Stimulated activated CD8-positive, alpha-beta memory T cell treated with anti-CD3 and anti-CD28 coated beads, Interleukin-15, amount 100 ng/mL, for 48 hours (primary cell): Measurements from ENCODE around the gene FEZF1.

Source experiments
- DNase-seq, 2 donors: peaks; one replicate each; pipeline ENCODE4 v3.0.0-alpha.2; 2020; ENCODE audit warnings: low read depth in 2 of 2

Gene FEZF1

DNA sequence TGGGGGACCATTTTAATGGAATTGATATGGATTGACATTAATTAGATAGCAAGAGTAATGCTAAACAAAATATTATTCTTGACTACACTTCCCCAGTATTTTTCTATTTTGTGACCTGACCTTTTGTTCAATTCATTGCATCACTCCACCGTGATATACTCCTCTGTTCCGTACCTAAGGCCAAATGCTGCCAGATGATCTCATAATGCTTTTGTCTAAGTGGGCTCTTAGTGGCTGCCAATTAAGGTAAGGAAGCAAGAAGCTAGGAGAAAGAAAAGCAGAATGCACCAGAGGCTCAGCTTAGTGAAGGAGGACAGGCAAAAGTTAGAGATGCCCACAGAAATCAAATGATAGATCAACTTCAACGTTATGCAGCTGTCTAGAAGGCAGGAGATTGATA lies 36.4 kb downstream of the FEZF1 start:
- no peak for DNase-seq

DNA sequence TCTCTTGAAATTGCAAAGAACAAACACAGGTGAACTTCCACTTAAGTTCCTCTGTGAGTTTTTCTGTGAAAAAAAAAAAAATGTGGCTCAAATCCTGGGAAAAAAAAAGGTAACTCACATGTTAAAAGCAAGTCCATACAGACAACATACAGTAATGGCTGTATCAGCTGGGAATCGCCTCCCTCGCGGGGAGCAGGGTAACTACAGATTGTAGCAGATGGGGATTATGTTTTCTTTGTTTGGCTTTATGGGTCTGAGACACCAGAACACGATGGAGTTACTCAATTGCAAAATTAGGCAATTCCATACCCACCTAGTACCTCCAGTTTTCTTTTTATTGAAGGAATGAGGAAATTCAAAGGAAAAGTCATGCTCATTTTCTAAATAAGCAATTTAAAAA lies 42.3 kb downstream of the FEZF1 start:
- no peak for DNase-seq

DNA sequence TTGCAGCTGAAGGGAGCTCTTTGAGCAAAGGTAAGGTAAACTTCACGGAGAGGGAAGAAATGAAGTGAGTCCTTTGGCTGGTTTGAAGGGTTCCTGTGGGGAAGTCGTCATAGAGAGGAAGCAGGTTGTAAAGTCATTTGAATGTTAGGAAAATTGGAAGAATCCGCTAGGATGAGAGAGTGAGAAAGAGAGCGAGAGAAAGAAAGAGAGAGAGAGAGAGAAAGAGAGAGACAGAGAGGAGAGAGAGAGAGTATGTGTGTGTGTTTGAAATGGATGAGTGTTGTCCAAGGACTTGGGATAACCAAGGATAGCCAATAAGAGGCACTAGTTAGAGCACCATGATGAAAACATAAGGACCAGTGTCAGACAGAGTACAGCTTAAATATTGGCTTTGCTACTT lies 43.1 kb downstream of the FEZF1 start:
- DNase-seq = no peak

DNA sequence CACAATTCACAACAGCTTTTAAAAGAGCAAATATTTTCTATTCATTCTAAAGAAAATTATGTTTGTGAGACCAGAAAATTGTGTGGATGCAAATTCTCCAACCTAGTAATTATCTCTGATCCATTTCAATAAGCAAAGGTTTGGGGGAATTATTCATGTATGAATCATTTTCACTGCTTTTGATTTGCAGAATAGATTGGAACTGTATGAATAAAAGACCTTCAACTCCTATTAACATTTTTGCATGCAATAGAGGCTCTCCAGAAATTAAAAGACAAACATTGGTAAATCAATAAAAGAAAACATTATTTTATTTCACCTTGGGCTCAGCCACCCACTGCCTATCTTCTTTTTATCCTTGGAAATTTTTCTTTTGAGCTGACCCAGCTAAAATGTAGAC lies 43.5 kb downstream of the FEZF1 start:
- no peak for DNase-seq

DNA sequence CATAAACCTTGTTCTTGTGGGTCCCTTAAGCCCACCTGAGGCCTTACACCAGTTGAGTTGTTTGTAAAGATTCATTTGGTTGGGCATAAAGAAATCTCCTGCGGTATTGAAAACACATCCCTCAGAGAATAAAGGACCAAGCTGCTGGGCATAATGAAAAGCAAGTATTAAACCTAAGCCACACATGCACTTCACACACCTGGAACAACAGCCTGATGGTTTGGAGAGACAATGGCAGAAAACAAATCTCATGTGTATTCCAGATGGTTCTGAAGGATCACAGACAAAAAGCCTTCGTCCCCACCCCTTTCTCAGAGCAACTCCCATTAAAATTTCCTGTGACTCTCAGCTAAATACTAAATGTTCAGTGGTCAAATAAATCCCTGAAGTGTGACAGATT lies 44.2 kb downstream of the FEZF1 start:
- no peak for DNase-seq

DNA sequence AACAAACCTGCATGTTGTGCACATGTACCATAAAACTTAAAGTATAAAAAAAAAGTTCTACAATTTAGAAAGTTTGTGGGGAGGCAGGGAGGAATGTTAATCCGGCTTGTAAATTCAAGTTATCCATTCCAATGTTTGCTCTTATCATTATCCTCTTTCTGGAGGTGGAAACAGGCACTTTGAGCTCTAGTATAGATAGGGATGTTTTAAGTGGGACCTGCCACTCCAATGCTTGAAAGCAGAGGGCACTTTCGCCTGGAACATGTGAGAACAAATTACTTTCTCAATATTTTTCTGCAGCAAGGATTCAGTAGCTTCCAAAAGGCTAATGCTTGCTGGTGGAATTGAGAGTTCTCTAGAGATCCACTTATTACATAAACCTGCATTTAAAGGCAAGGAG lies 45.6 kb downstream of the FEZF1 start:
- DNase-seq = no peak

DNA sequence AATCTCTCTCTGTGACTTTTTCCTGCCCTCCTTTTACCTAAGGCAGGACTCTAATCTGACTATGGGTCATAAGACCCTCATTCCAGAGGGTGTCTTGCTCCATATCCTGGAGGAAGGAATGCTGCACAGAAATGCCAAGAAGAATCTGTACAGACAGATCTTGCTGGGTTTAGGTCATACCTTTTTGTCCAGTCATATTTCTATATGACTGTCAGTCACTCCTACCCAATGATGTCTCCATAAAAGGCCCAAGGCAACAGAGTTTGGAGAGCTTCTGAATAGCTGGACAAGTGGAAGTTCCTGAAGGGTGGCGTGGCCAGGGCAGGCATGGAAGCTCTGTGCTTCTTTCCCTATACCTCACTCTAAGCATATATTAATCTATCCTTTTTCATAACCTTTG lies 47.5 kb downstream of the FEZF1 start:
- no peak for DNase-seq

DNA sequence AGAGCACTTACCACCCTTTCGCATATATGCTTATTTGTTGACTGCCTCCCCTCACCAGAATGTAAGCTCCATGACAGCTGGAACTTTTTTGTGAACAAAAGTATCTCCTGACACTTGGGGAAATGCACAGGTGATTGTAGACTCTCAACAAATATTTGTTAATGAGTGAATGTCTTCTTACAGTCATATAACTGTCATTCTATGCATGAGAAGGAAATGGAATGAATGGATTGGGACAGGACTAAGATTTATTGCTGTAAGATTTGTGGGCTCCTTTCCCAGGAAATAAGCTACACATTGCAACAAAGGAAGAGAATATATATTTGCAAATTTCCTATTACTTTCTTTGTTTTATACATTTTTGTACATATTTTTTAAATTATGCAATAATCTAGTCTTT lies 48.5 kb downstream of the FEZF1 start:
- DNase-seq = no peak

DNA sequence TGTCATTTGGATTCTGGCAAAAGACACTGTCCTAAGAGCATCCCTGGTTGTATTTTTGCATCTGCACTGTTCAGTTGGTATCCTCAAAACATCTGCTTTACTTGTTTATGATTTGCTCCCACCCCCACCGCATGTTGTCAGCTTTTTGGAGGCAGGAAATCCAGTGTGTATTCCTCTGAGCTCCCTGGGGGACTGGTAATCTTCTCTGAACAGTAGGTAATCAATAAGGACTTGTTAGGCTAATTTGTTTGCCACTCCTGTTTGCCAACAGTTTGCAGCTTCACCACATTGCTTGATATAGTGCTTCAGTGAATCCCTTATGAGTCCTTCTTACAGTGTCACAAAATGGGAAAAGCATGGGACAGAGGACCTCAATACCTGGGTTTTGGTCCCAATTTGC lies 49.1 kb downstream of the FEZF1 start:
- no peak for DNase-seq
